Ectodermal cell (in vitro differentiated cells): ENCODE data around the gene HLA-DMA.

Source experiments
- H3K27ac ChIP-seq: 2 replicates; pipeline ENCODE4 v1.7.0; 2013; ENCODE audit warnings: mild to moderate bottlenecking, low read depth, low read length; ENCODE audit not compliant: insufficient read depth, poor library complexity, severe bottlenecking
- H3K27me3 ChIP-seq: 2 replicates; pipeline ENCODE4 v1.7.0; 2013; ENCODE audit warnings: mild to moderate bottlenecking, low read length; ENCODE audit not compliant: insufficient read depth, control insufficient read depth, poor library complexity, severe bottlenecking
- H3K36me3 ChIP-seq: one replicate; pipeline ENCODE4 v1.7.0; 2013; ENCODE audit warnings: low read length; ENCODE audit not compliant: control insufficient read depth, insufficient read depth
- H3K4me1 ChIP-seq: one replicate; pipeline ENCODE4 v1.7.0; 2013; ENCODE audit warnings: low read length; ENCODE audit not compliant: control insufficient read depth, insufficient read depth
- H3K4me3 ChIP-seq: 2 replicates; pipeline ENCODE4 v1.7.0; 2013; ENCODE audit warnings: low read depth, low read length, control low read depth; ENCODE audit not compliant: insufficient read depth
- H3K9me3 ChIP-seq: 2 replicates; pipeline ENCODE4 v1.7.0; 2013; ENCODE audit warnings: mild to moderate bottlenecking, low read length, moderate library complexity; ENCODE audit not compliant: control insufficient read depth
- WGBS, 2 experiments: methylation state at CpG; one replicate each; pipeline ENCODE4 v1.1.7; 2013; ENCODE audit warnings: missing lambda C conversion rate in 2 of 2; 5-methylcytosine and 5-hydroxymethylcytosine counted together

The HLA-DMA gene

DNA sequence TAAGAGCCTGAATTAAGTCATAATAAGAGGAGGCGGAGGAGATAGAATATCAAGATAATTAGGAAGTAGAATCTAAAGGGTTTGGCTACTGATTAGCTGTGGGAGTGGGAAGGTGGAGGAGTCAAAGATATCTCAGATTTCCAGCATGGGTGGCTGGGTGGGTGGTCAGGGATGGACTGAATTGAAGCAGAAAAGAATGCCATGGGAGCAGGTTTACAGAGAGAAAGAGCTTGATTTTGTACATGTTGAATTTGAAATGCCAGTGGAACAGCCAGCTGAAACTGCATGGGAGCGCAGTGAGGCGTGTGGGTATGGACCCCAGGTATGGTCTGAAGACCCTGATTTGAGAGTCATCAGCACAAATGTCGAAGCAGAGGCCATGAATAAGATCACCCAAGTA is 1.4 kb upstream of the HLA-DMA start:
- no peaks in the 10 kb centered on the region for H3K9me3 ChIP-seq
- H3K27ac ChIP-seq, result no peak overlapping the region
- 93% methylated on average over 4 of the region's 4 CpGs for WGBS, 2 experiments
- H3K27me3 ChIP-seq, result no peaks in the 10 kb centered on the region
- no peaks in the 10 kb centered on the region for H3K4me1 ChIP-seq
- H3K4me3 ChIP-seq, result no peak overlapping the region
- no peaks in the 10 kb centered on the region for H3K36me3 ChIP-seq

DNA sequence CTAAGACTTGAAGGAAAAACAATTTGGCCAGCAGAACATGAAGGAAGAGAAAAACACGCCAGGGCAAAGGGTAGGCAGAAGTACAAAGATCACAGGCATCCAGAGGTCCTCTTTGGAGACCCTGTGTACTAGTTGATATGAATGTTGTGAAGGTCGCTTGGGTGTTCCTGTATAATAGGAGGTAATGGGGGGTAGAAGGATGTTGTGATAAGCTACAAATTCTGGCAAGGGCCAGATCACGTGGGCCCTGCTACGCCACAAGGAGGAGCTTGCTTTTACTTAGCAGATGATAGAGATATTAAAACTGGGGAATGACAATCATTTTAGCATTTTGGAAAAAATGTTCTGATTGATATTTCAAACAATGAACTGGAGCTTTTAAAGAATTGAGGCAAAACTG is 878 bp upstream of the HLA-DMA start:
- no peaks in the 10 kb centered on the region for H3K9me3 ChIP-seq
- no peaks in the 10 kb centered on the region for H3K27me3 ChIP-seq
- WGBS, 2 experiments, result 90 to 91% methylated on average over 4 of the region's 4 CpGs
- no peak overlapping the region for H3K4me3 ChIP-seq
- H3K4me1 ChIP-seq, result no peaks in the 10 kb centered on the region
- H3K27ac ChIP-seq, result no peak overlapping the region
- no peaks in the 10 kb centered on the region for H3K36me3 ChIP-seq

DNA sequence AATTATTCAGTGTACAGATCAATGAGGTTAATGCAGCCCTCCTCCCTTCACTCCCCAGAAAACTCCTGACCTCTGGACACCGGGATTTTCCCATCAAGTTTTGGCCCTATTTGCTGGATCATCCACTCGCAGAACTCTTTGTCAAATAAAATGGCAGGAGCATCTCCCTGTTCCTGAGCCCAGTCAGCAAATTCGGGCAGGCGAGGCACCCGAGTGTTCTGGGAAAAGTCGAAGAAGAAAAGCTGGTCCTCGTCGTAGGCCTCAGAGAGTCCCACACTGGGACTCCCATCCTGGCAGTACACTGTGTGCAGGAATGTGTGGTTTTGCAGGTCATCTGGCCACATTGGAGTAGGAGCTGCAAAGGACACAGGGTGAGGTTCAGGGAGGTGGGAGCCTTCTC is 2.4 kb downstream of the HLA-DMA start:
- Histone ChIP-seq H3K27me3 (no peaks in the 10 kb centered on the region), H3K9me3 (no peaks in the 10 kb centered on the region), H3K36me3 (no peaks in the 10 kb centered on the region), H3K27ac (no peak overlapping the region), H3K4me3 (no peak overlapping the region), H3K4me1 (no peaks in the 10 kb centered on the region)
- 86 to 94% methylated on average over 8 of the region's 8 CpGs for WGBS, 2 experiments

DNA sequence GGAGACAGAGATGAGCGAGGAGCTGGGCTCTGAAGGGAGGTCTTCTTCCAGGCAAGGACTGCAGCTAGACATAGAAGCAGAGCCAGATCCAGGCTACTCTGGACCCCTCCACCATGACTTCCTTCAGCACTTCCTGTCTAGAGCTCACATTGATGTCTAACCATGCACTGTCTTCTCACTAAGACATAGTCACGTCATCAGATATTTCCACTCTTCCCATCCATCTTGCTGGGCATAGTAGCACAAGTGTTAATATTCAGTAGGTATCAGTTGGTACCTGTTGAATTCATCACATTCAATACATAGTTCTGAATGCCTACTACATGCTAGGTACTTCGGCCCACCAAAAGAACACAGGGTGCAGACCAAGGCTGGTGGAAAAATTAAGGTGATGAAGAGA is 2.9 kb downstream of the HLA-DMA start:
- Histone ChIP-seq H3K27me3 (no peaks in the 10 kb centered on the region), H3K36me3 (no peaks in the 10 kb centered on the region), H3K27ac (no peak overlapping the region), H3K4me1 (no peaks in the 10 kb centered on the region), H3K4me3 (no peak overlapping the region), H3K9me3 (no peaks in the 10 kb centered on the region)
- 92 to 99% methylated on average over 3 of the region's 3 CpGs for WGBS, 2 experiments

DNA sequence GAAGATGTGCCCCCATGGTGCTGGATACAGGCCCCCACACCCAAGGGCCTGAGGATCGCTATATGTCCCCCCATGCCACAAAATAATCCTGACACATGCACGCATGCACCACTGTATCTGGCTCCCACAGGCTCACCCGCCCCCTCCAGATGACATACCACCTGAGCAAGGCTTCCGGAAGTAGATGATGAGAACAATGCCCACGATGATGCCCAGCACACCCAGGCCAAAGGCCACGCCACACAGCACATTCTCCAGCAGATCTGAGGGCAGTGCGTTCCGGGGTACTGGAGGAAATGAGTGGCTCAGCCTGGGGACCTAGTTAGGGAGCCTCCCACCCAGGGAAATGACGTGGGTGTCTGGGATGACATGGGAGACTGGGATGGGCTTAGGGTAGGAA is 3.8 kb downstream of the HLA-DMA start:
- 86 to 87% methylated on average over 9 of the region's 9 CpGs for WGBS, 2 experiments

DNA sequence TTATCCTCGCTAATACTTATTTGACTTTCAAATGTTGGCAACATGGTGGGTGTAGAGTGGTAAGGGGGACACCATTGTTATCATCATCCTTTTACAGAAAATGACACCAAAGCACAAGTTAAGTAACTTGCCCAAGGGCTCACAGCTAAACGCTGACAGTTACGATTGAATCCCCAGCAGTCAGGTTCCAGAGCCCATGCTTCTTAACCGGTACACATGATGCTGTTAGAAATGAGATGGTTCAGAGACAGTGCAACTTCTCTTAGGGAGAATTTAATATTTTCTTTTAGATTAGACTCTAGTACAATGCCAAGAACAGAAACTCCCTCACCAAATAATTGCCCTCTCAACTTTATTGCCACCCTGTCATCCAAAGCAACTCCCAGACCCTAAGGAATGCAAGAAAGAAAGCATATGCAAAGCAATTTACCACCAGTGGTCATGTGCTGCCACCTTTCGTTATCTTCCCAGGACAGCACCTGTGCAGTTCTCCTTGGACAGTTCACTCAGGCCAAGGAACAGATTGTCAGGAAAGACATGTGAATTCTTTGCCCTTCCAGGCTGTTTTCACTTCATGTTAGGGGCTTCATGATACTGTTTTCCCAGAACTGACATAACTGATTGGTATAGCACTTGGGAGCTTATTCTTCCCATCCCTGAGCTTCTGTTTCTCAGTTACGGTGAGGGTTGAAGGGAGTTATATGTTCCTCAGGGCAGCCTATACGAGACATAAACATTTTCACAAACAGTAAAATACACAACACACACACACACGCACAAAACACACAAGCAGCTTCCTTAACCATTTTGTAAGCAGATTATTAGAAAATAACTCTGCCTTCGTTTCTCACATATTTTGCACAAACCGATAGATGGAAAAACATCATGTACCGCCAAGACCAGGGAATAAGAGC is 5.1 kb downstream of the HLA-DMA start:
- no peaks in the 10 kb centered on the region for H3K9me3 ChIP-seq
- 72 to 75% methylated on average over 9 to 10 of the region's 11 CpGs for WGBS, 2 experiments
- H3K36me3 ChIP-seq, result no peaks in the 10 kb centered on the region
- no peak overlapping the region for H3K27ac ChIP-seq
- H3K4me1 ChIP-seq, result no peaks in the 10 kb centered on the region
- H3K4me3 ChIP-seq, result no peak overlapping the region
- H3K27me3 ChIP-seq, result no peaks in the 10 kb centered on the region

More for the DNA sequence above, 3.8 kb downstream of the HLA-DMA start:
- no peak overlapping the region for H3K27ac ChIP-seq
- no peaks in the 10 kb centered on the region for H3K27me3 ChIP-seq
- no peaks in the 10 kb centered on the region for H3K36me3 ChIP-seq
- no peaks in the 10 kb centered on the region for H3K9me3 ChIP-seq
- H3K4me3 ChIP-seq, result no peak overlapping the region
- no peaks in the 10 kb centered on the region for H3K4me1 ChIP-seq

DNA sequence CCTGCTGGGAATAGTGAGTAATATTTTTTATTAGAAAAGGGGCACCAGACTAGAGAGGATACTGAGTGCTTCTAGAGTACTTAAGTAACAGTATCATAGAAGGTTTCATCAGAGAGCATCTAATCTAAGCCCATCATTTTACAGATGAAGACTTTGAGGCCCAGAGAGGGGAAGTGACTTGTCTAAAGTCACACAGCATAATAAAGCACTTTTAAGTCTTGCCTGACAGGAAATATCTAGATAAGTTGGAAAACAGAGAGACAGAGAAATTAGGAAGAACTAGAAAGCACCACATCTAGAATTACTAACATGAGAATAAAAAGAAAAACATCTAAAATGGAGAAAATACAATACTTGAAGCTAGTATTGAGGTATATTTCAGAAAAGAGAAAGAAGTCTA is 6.0 kb downstream of the HLA-DMA start:
- Histone ChIP-seq H3K27ac (no peak overlapping the region), H3K36me3 (no peaks in the 10 kb centered on the region), H3K4me3 (no peak overlapping the region), H3K9me3 (no peaks in the 10 kb centered on the region), H3K4me1 (no peaks in the 10 kb centered on the region), H3K27me3 (no peaks in the 10 kb centered on the region)

DNA sequence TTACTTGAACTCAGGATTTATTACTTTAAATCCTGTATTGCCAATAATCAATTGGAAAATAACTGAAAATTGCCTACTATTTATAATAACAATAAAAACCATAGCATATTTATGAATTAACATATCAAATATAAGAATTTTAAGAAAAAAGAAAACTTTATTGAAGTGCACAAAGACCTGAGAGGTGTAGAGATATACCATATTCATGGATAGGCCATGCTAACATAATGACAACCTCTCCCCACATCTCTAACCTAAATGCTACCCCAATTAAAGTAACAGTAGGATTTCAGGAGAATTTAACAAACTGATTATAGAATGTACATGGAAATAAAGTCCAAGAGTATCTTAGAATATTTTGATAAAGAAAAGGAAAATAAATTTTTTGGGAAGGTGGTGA is 6.9 kb downstream of the HLA-DMA start:
- Histone ChIP-seq H3K9me3 (no peaks in the 10 kb centered on the region), H3K27ac (no peak overlapping the region), H3K4me3 (no peak overlapping the region), H3K27me3 (no peaks in the 10 kb centered on the region), H3K4me1 (no peaks in the 10 kb centered on the region), H3K36me3 (no peaks in the 10 kb centered on the region)

DNA sequence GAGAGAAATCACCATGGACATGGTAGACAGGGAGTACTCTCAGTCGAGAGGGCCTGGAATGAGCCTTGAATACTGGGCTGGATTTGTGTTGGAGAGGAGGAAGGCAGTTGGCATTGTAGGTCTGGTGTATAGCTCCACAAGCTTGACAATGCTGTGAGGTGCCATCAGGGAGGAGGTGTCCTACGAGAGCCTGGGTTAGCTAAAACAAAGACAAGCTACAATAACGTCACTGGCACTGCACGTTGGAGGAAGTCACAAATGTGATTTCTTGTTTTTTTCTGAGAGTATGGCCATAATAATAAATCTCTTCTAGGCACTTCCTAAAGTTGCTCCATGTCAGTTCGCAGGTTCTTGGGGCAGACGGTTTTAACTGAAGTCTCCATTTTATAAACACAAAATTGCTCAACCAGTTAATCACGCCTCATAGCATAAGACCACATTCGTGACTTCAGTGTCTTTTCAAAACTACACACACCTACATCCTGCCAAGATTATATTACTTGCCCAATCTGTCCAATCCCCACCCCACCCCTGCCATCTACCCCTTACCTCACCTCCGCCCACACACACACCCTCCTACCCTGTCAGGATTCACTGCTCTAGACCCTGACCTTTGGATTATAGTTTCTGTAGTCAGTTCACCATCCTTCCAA is 7.7 kb downstream of the HLA-DMA start:
- WGBS, 2 experiments, result 90 to 91% methylated on average over 9 of the region's 9 CpGs
- H3K4me3 ChIP-seq, result no peak overlapping the region
- no peaks in the 10 kb centered on the region for H3K36me3 ChIP-seq
- no peaks in the 10 kb centered on the region for H3K9me3 ChIP-seq
- H3K4me1 ChIP-seq, result no peaks in the 10 kb centered on the region
- H3K27ac ChIP-seq, result no peak overlapping the region
- H3K27me3 ChIP-seq, result no peaks in the 10 kb centered on the region

DNA sequence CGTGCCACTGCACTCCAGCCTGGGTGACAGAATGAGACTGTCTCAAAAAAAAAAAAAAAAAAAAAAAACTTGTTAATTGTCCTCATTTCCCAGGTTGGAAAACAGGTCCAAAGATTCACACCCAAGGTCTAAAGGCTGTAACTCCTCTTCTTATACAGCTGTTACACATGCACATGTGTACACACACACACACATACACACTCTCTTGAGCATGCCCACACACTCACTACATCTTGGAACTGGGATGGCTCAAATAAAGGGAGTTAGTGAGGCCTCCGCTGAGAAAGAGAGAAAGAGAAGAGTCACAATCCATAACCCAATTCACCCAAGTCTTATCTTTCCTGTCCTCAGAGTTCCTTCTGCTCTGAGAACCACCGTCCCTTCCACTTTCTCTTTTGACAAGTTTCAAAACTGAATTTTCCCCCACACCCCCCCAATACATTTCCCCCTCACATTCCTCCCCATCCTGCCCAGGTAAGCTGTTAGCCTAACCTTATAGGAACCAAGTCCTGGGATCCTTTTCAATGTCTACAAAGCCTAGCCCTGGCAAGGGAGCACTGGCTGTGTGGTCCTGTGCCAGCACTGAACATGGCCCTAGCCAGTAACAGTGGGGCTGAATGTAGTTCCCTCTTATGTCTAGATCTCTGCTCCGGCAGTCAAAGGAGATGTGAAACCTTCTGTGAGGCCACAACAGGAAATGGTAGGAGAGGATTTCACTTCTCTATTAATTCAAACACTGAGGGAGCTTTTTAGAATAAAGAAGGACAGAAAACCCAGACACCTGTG is 8.8 kb downstream of the HLA-DMA start:
- no peak overlapping the region for H3K27ac ChIP-seq
- no peaks in the 10 kb centered on the region for H3K27me3 ChIP-seq
- 93 to 94% methylated on average over 4 of the region's 4 CpGs for WGBS, 2 experiments
- H3K4me1 ChIP-seq, result no peaks in the 10 kb centered on the region
- H3K9me3 ChIP-seq, result no peaks in the 10 kb centered on the region
- H3K4me3 ChIP-seq, result no peak overlapping the region
- no peaks in the 10 kb centered on the region for H3K36me3 ChIP-seq
